DOHH2 (cell line): Measurements from ENCODE around the gene ALG12.

Source experiments
- H3F3A ChIP-seq: fragments of 200-600 bp; sonication (generic), shearing (Covaris generic); 2 replicates; pipeline ENCODE4 v1.6.0; 2016; ENCODE audit warnings: antibody characterized with exemption, mild to moderate bottlenecking; ENCODE audit not compliant: control insufficient read depth, insufficient read depth
- H3K27ac ChIP-seq: fragments of 200-600 bp; sonication (generic); 2 replicates; pipeline ENCODE4 v1.5.1; 2014; ENCODE audit warnings: low read depth, mild to moderate bottlenecking, low read length, moderate library complexity
- H3K27me3 ChIP-seq: fragments of 200-600 bp; sonication (generic); 2 replicates; pipeline ENCODE4 v1.6.1; 2014; ENCODE audit warnings: mild to moderate bottlenecking, low read length, mixed read lengths; ENCODE audit not compliant: control insufficient read depth
- H3K36me3 ChIP-seq: fragments of 200-600 bp; sonication (generic); 2 replicates; pipeline ENCODE4 v1.6.1; 2014; ENCODE audit warnings: mild to moderate bottlenecking, low read length, moderate library complexity, mixed read lengths; ENCODE audit not compliant: control insufficient read depth
- H3K4me1 ChIP-seq: fragments of 200-600 bp; sonication (generic); 2 replicates; pipeline ENCODE4 v1.6.1; 2014; ENCODE audit warnings: mild to moderate bottlenecking, low read length, mixed read lengths; ENCODE audit not compliant: control insufficient read depth
- H3K4me2 ChIP-seq: fragments of 200-600 bp; sonication (generic); 2 replicates; pipeline ENCODE4 v1.6.0; 2014; ENCODE audit warnings: mild to moderate bottlenecking, low read length, moderate library complexity
- H3K4me3 ChIP-seq: fragments of 200-600 bp; sonication (generic); 2 replicates; pipeline ENCODE4 v1.5.1; 2014; ENCODE audit warnings: mild to moderate bottlenecking, low read length, mixed read lengths
- H3K79me2 ChIP-seq: fragments of 200-600 bp; sonication (generic); 2 replicates; pipeline ENCODE4 v1.6.1; 2014; ENCODE audit warnings: mild to moderate bottlenecking, low read length, mixed read lengths; ENCODE audit not compliant: control insufficient read depth
- H3K9me2 ChIP-seq: fragments of 200-600 bp; sonication (generic); replicated peaks from 2 replicates; pipeline ENCODE4 v1.6.1; 2014; ENCODE audit warnings: mild to moderate bottlenecking, low read length, mixed read lengths; ENCODE audit not compliant: control insufficient read depth
- H3K9me3 ChIP-seq: fragments of 200-600 bp; sonication (generic); 2 replicates; pipeline ENCODE4 v1.6.1; 2014; ENCODE audit warnings: antibody characterized with exemption, low read length, mixed read lengths; ENCODE audit not compliant: control insufficient read depth, insufficient read depth
- H4K20me1 ChIP-seq: fragments of 200-600 bp; sonication (generic); 2 replicates; pipeline ENCODE4 v1.6.0; 2014; ENCODE audit warnings: low read depth, mild to moderate bottlenecking, antibody characterized with exemption, low read length, moderate library complexity; ENCODE audit not compliant: control insufficient read depth, insufficient read depth
- EZH2phosphoT487 ChIP-seq: fragments of 200-600 bp; sonication (generic); IDR thresholded peaks from 2 replicates; pipeline ENCODE4 v1.6.1; 2017; ENCODE audit warnings: borderline replicate concordance, mild to moderate bottlenecking, antibody characterized with exemption, low read length, moderate library complexity, mixed read lengths
- TF ChIP-seq, protein P1 (sequence below): fragments of 200-600 bp; sonication (generic); IDR thresholded peaks from one replicate; pipeline ENCODE4 v1.5.1; 2014; ENCODE audit warnings: antibody characterized with exemption, mild to moderate bottlenecking, low read depth, low read length; ENCODE audit not compliant: poor library complexity, severe bottlenecking

The ALG12 gene

DNA sequence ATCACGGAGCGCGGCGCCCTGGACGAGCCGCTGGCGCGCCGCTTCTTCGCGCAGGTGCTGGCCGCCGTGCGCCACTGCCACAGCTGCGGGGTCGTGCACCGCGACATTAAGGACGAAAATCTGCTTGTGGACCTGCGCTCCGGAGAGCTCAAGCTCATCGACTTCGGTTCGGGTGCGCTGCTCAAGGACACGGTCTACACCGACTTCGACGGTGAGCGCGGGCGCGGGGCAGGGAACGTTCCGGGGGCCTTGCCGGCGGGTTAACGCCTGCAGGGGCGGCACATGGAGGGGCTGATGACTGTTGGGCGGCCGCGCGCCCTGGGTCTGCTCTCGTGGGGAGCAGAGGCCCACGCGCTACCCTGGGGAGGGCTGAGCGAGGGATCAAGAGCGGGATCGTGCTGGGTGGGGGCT is 43.4 kb upstream of the ALG12 start:
- Histone ChIP-seq H3K9me2 (no peaks in the 10 kb centered on the region), H3K27me3 (no peaks in the 10 kb centered on the region), H3K27ac (peak overlapping the region; percentile 67), H4K20me1 (peaks cover 21% of the 10 kb centered on the region), H3K4me2 (peak overlapping the region; percentile 94), H3K9me3 (no peaks in the 10 kb centered on the region), H3K4me1 (peaks cover 48% of the 10 kb centered on the region), H3K36me3 (peaks cover 40% of the 10 kb centered on the region), H3F3A (peaks cover 18% of the 10 kb centered on the region), H3K79me2 (peaks cover 46% of the 10 kb centered on the region), H3K4me3 (peak overlapping the region; percentile 98)
- TF ChIP-seq, protein P1, sequence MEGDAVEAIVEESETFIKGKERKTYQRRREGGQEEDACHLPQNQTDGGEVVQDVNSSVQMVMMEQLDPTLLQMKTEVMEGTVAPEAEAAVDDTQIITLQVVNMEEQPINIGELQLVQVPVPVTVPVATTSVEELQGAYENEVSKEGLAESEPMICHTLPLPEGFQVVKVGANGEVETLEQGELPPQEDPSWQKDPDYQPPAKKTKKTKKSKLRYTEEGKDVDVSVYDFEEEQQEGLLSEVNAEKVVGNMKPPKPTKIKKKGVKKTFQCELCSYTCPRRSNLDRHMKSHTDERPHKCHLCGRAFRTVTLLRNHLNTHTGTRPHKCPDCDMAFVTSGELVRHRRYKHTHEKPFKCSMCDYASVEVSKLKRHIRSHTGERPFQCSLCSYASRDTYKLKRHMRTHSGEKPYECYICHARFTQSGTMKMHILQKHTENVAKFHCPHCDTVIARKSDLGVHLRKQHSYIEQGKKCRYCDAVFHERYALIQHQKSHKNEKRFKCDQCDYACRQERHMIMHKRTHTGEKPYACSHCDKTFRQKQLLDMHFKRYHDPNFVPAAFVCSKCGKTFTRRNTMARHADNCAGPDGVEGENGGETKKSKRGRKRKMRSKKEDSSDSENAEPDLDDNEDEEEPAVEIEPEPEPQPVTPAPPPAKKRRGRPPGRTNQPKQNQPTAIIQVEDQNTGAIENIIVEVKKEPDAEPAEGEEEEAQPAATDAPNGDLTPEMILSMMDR = no peak
- TF ChIP-seq EZH2phosphoT487 = no peak

DNA sequence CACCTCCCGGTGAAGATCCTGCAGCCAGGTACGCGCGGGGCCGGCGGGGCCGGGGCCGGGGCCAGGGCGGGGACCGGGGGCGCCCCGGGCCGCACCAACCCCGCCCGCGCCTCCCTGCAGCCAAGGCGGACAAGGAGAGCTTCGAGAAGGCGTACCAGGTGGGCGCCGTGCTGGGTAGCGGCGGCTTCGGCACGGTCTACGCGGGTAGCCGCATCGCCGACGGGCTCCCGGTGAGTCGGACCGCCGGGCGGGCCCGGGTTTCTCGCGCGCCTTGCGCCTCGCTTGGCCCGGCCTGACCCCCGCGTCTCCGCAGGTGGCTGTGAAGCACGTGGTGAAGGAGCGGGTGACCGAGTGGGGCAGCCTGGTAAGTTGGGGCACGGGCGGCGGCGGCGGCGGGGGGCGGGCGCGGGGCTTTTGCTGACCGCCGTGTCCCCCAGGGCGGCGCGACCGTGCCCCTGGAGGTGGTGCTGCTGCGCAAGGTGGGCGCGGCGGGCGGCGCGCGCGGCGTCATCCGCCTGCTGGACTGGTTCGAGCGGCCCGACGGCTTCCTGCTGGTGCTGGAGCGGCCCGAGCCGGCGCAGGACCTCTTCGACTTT is 42.9 kb upstream of the ALG12 start:
- Histone ChIP-seq H3K4me2 (peak overlapping the region; percentile 94), H3K27me3 (no peaks in the 10 kb centered on the region), H4K20me1 (peaks cover 21% of the 10 kb centered on the region), H3F3A (peaks cover 18% of the 10 kb centered on the region), H3K9me2 (no peaks in the 10 kb centered on the region), H3K27ac (peak overlapping the region; percentile 67), H3K79me2 (peaks cover 46% of the 10 kb centered on the region), H3K4me3 (peak overlapping the region; percentile 98), H3K4me1 (peaks cover 43% of the 10 kb centered on the region), H3K9me3 (no peaks in the 10 kb centered on the region), H3K36me3 (peaks cover 40% of the 10 kb centered on the region)
- TF ChIP-seq, protein P1 = peak; percentile 15
- no peak for TF ChIP-seq EZH2phosphoT487

DNA sequence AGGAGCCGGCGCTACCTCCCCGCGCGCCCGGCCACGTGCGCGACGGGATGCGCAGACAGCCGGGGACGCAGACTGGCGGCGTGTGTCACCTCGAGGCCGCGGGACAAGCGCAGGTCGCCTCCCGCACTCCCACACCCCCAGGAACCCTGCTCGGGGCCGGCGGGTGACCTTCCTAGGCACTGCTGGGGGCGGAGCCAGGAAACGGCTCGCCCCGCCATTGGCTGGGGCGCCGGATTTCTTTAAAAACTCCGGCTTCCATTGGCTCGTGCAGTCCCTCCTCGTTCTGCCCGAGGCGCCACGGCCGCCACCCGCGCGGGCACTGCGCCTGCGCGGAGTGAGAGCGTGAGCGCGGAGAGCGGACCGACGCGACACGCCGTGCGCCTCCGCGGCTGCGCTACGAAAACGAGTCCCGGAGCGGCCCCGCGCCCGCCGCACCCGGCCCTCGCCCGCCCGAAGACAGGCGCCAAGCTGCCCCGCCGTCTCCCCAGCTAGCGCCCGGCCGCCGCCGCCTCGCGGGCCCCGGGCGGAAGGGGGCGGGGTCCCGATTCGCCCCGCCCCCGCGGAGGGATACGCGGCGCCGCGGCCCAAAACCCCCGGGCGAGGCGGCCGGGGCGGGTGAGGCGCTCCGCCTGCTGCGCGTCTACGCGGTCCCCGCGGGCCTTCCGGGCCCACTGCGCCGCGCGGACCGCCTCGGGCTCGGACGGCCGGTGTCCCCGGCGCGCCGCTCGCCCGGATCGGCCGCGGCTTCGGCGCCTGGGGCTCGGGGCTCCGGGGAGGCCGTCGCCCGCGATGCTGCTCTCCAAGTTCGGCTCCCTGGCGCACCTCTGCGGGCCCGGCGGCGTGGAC is 42.1 kb upstream of the ALG12 start, which contains the start of gene PIM3:
PIM3 (plus strand) TSS at position 614 of the 846 bp plus-strand sequence; CDS start at position 790, 176 bp downstream.
- no peaks in the 10 kb centered on the region for H3K9me2 ChIP-seq
- H3K27ac ChIP-seq = peak within 1 kb of the TSS; percentile 67
- peak within 1 kb of the TSS; percentile 100 for H3K4me2 ChIP-seq
- H3K27me3 ChIP-seq = no peaks in the 10 kb centered on the region
- H3F3A ChIP-seq = peaks cover 12% of the 10 kb centered on the region
- no peaks in the 10 kb centered on the region for H3K9me3 ChIP-seq
- TF ChIP-seq, protein P1 = no peak
- TF ChIP-seq EZH2phosphoT487 = no peak
- H3K4me1 ChIP-seq = peaks cover 35% of the 10 kb centered on the region
- peaks cover 46% of the 10 kb centered on the region for H3K79me2 ChIP-seq
- peak within 1 kb of the TSS; percentile 98 for H3K4me3 ChIP-seq
- peaks cover 21% of the 10 kb centered on the region for H4K20me1 ChIP-seq
- H3K36me3 ChIP-seq = peaks cover 40% of the 10 kb centered on the region
